GM18868 (cell line): Measurements from ENCODE around the gene SHB.

ENCODE experiments used
- ATAC-seq: cut with Tn5 transposase; IDR thresholded peaks from one replicate; pipeline ENCODE4 v1.9.1; 2021; ENCODE audit warnings: mild to moderate bottlenecking, moderate library complexity; ENCODE audit not compliant: unreplicated experiment

Gene SHB

GRCh38 chr9:37956904-37957663 is 111.9 kb downstream of the SHB start:
- ATAC-seq = no peak

- ATAC-seq = no peak
These were observed 112.6 kb downstream of the SHB start for GRCh38 chr9:37956423-37956820.

- no peak for ATAC-seq
These were observed 113.1 kb downstream of the SHB start for GRCh38 chr9:37955781-37956422.

GRCh38 chr9:37954581-37954981 is 114.4 kb downstream of the SHB start:
- peak; percentile 50 for ATAC-seq

GRCh38 chr9:37953775-37954437 is 115.1 kb downstream of the SHB start:
- peak; percentile 73 for ATAC-seq

- no peak for ATAC-seq
These were observed 115.7 kb downstream of the SHB start for GRCh38 chr9:37953206-37953774.

GRCh38 chr9:37952731-37953130 is 116.3 kb downstream of the SHB start:
- ATAC-seq = no peak

- ATAC-seq = no peak
These were observed 117.2 kb downstream of the SHB start for GRCh38 chr9:37951671-37952449.

GRCh38 chr9:37950561-37950960 is 118.5 kb downstream of the SHB start:
- no peak for ATAC-seq

GRCh38 chr9:37949576-37949975 is 119.5 kb downstream of the SHB start:
- no peak for ATAC-seq

- ATAC-seq = no peak
These were observed 120.5 kb downstream of the SHB start for GRCh38 chr9:37948417-37948980.

- ATAC-seq = no peak
These were observed 121.0 kb downstream of the SHB start for GRCh38 chr9:37947977-37948376.

- ATAC-seq = no peak
These were observed 121.6 kb downstream of the SHB start for GRCh38 chr9:37947471-37947870.

- ATAC-seq = no peak
These were observed 122.1 kb downstream of the SHB start for GRCh38 chr9:37946971-37947370.

GRCh38 chr9:37946041-37946440 is 123.0 kb downstream of the SHB start:
- no peak for ATAC-seq

- ATAC-seq = no peak
These were observed 124.2 kb downstream of the SHB start for GRCh38 chr9:37944671-37945481.

GRCh38 chr9:37944266-37944650 is 124.8 kb downstream of the SHB start:
- ATAC-seq = no peak

- ATAC-seq = no peak
These were observed 125.4 kb downstream of the SHB start for GRCh38 chr9:37943345-37944265.
